RWPE2 (cell line): ENCODE measurements around the gene PPP4R3A.

Source experiments
- ATAC-seq: fragments of 200-7000 bp; cut with Tn5 transposase; 3 replicates; pipeline ENCODE4 v1.9.1; 2021; ENCODE audit warnings: low read depth
- DNase-seq: peaks from one replicate; pipeline ENCODE4 v3.0.0-alpha.2; 2020; ENCODE audit warnings: low spot score
- H3K27ac ChIP-seq: fragments of 450-650 bp; 2 replicates; pipeline ENCODE4 v1.5.1; 2017; ENCODE audit warnings: mild to moderate bottlenecking; ENCODE audit not compliant: poor library complexity, severe bottlenecking
- H3K27me3 ChIP-seq: fragments of 250-450 bp; sonication (Bioruptor Pico); 2 replicates; pipeline ENCODE4 v1.5.1; 2021; ENCODE audit warnings: mild to moderate bottlenecking, moderate library complexity; ENCODE audit not compliant: insufficient read depth, poor library complexity, severe bottlenecking
- H3K36me3 ChIP-seq: fragments of 250-450 bp; sonication (Bioruptor Pico); 2 replicates; pipeline ENCODE4 v1.5.1; 2020; ENCODE audit warnings: low read depth, mild to moderate bottlenecking, moderate library complexity
- H3K4me1 ChIP-seq: fragments of 250-450 bp; sonication (Bioruptor Pico); 2 replicates; pipeline ENCODE4 v1.5.1; 2021; ENCODE audit warnings: mild to moderate bottlenecking, moderate library complexity; ENCODE audit not compliant: insufficient read depth, poor library complexity, severe bottlenecking
- H3K4me3 ChIP-seq: fragments of 250-450 bp; sonication (Bioruptor Pico); 2 replicates; pipeline ENCODE4 v1.5.1; 2021; ENCODE audit warnings: mild to moderate bottlenecking, moderate library complexity; ENCODE audit not compliant: severe bottlenecking
- H3K9me3 ChIP-seq: fragments of 250-450 bp; sonication (Bioruptor Pico); 2 replicates; pipeline ENCODE4 v1.5.1; 2021; ENCODE audit warnings: mild to moderate bottlenecking, moderate library complexity; ENCODE audit not compliant: severe bottlenecking
- TF ChIP-seq, protein P1 (sequence below): fragments of 450-650 bp; IDR thresholded peaks from one replicate; pipeline ENCODE4 v1.5.1; 2017; ENCODE audit warnings: mild to moderate bottlenecking, moderate library complexity; ENCODE audit not compliant: poor library complexity, severe bottlenecking

PPP4R3A gene

GRCh38 chr14:91419044-91419397, 91.1 kb downstream of the PPP4R3A start:
- H3K27me3 ChIP-seq, result no peaks in the 10 kb centered on the region
- H3K9me3 ChIP-seq, result no peaks in the 10 kb centered on the region
- no peak for ATAC-seq
- H3K4me3 ChIP-seq, result no peak overlapping the region
- H3K4me1 ChIP-seq, result peaks cover 13% of the 10 kb centered on the region
- H3K27ac ChIP-seq, result no peak overlapping the region
- DNase-seq, result no peak
- TF ChIP-seq, protein P1, sequence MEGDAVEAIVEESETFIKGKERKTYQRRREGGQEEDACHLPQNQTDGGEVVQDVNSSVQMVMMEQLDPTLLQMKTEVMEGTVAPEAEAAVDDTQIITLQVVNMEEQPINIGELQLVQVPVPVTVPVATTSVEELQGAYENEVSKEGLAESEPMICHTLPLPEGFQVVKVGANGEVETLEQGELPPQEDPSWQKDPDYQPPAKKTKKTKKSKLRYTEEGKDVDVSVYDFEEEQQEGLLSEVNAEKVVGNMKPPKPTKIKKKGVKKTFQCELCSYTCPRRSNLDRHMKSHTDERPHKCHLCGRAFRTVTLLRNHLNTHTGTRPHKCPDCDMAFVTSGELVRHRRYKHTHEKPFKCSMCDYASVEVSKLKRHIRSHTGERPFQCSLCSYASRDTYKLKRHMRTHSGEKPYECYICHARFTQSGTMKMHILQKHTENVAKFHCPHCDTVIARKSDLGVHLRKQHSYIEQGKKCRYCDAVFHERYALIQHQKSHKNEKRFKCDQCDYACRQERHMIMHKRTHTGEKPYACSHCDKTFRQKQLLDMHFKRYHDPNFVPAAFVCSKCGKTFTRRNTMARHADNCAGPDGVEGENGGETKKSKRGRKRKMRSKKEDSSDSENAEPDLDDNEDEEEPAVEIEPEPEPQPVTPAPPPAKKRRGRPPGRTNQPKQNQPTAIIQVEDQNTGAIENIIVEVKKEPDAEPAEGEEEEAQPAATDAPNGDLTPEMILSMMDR, result peak; percentile 88
- H3K36me3 ChIP-seq, result peaks cover 16% of the 10 kb centered on the region

GRCh38 chr14:91418387-91419043, 91.6 kb downstream of the PPP4R3A start:
- Histone ChIP-seq H3K27ac (peak overlapping the region; percentile 83), H3K4me3 (peak overlapping the region; percentile 86), H3K4me1 (peaks cover 18% of the 10 kb centered on the region), H3K9me3 (no peaks in the 10 kb centered on the region), H3K27me3 (no peaks in the 10 kb centered on the region), H3K36me3 (peaks cover 21% of the 10 kb centered on the region)
- ATAC-seq (peak; percentile 16), DNase-seq (peak; percentile 76)
- TF ChIP-seq, protein P1, result peak; percentile 99

GRCh38 chr14:91417983-91418386, 92.1 kb downstream of the PPP4R3A start:
- TF ChIP-seq, protein P1, result no peak
- DNase-seq, result no peak
- H3K9me3 ChIP-seq, result no peaks in the 10 kb centered on the region
- H3K4me1 ChIP-seq, result peaks cover 23% of the 10 kb centered on the region
- H3K4me3 ChIP-seq, result peak overlapping the region; percentile 86
- peak; percentile 9 for ATAC-seq
- H3K27ac ChIP-seq, result peak overlapping the region; percentile 83
- peaks cover 26% of the 10 kb centered on the region for H3K36me3 ChIP-seq
- H3K27me3 ChIP-seq, result no peaks in the 10 kb centered on the region

- ATAC-seq (peak; percentile 37), DNase-seq (no peak)
- H3K27ac ChIP-seq, result peak within 1 kb of the TSS; percentile 83
- TF ChIP-seq, protein P1, result no peak
- H3K4me3 ChIP-seq, result peak within 1 kb of the TSS; percentile 86
- no peaks in the 10 kb centered on the region for H3K9me3 ChIP-seq
- no peaks in the 10 kb centered on the region for H3K27me3 ChIP-seq
- peaks cover 24% of the 10 kb centered on the region for H3K4me1 ChIP-seq
- H3K36me3 ChIP-seq, result peaks cover 32% of the 10 kb centered on the region
These were observed 92.8 kb downstream of the PPP4R3A start, which contains the start of gene CCDC88C for GRCh38 chr14:91417120-91417982. TSS of gene CCDC88C (minus strand) at chr14:91417820. CDS start at chr14:91417690, 130 bp downstream.
